ENCODE data around the gene TLK2.
"Not testable (repeated sequence)": the region's sequence is repeated elsewhere in the genome, so short reads cannot be mapped to it uniquely, and the experiment has no call there.

The TLK2 gene

GRCh38 chr17:62490990-62491389, 12.4 kb downstream of the TLK2 start:
- not testable (repeated sequence) for DNase-seq

- DNase-seq = not testable (repeated sequence)
Measured at GRCh38 chr17:62493049-62493655, 14.5 kb downstream of the TLK2 start.

- DNase-seq = not testable (repeated sequence)
Measured at GRCh38 chr17:62494073-62494472, 15.4 kb downstream of the TLK2 start.

GRCh38 chr17:62496344-62496743, 17.7 kb downstream of the TLK2 start:
- not testable (repeated sequence) for DNase-seq

GRCh38 chr17:62498796-62499195, 20.2 kb downstream of the TLK2 start:
- DNase-seq = not testable (repeated sequence)

GRCh38 chr17:62500463-62500862, 21.8 kb downstream of the TLK2 start:
- not testable (repeated sequence) for DNase-seq

- not testable (repeated sequence) for DNase-seq
Measured at GRCh38 chr17:62504857-62505256, 26.2 kb downstream of the TLK2 start.

GRCh38 chr17:62507191-62507836, 28.7 kb downstream of the TLK2 start:
- not testable (repeated sequence) for DNase-seq

- DNase-seq = not testable (repeated sequence)
Measured at GRCh38 chr17:62510247-62510819, 31.7 kb downstream of the TLK2 start.

- DNase-seq = not testable (repeated sequence)
Measured at GRCh38 chr17:62511014-62511413, 32.4 kb downstream of the TLK2 start.

- not testable (repeated sequence) for DNase-seq
Measured at GRCh38 chr17:62516376-62516775, 37.8 kb downstream of the TLK2 start.

- DNase-seq = not testable (repeated sequence)
Measured at GRCh38 chr17:62521295-62521694, 42.7 kb downstream of the TLK2 start.

- not testable (repeated sequence) for DNase-seq
Measured at GRCh38 chr17:62524077-62524476, 45.5 kb downstream of the TLK2 start.

- DNase-seq = peak; percentile 54
Measured at GRCh38 chr17:62525317-62525716, 46.7 kb downstream of the TLK2 start.

GRCh38 chr17:62530936-62531335, 52.3 kb downstream of the TLK2 start:
- not testable (repeated sequence) for DNase-seq

GRCh38 chr17:62536557-62536956, 57.9 kb downstream of the TLK2 start:
- DNase-seq = not testable (repeated sequence)

- not testable (repeated sequence) for DNase-seq
Measured at GRCh38 chr17:62541073-62541472, 62.4 kb downstream of the TLK2 start.

GRCh38 chr17:62543278-62543775, 64.7 kb downstream of the TLK2 start:
- DNase-seq = not testable (repeated sequence)

GRCh38 chr17:62546066-62546465, 67.4 kb downstream of the TLK2 start:
- DNase-seq = not testable (repeated sequence)

- peak; percentile 48 for DNase-seq
Measured at GRCh38 chr17:62552851-62553659, 74.4 kb downstream of the TLK2 start.

GRCh38 chr17:62557532-62557931, 78.9 kb downstream of the TLK2 start:
- not testable (repeated sequence) for DNase-seq

- not testable (repeated sequence) for DNase-seq
Measured at GRCh38 chr17:62558941-62559340, 80.3 kb downstream of the TLK2 start.

GRCh38 chr17:62560971-62561370, 82.3 kb downstream of the TLK2 start:
- DNase-seq = not testable (repeated sequence)
